Spleen (tissue), 11 donors: Measurements from ENCODE around the gene PPP1R15B. TPM values are rescaled to one million over a fixed set of nuclear protein-coding genes. Genes with fewer than 3 reads are reported as not detected.

Experiments used
- DNase-seq: peaks from one replicate; pipeline ENCODE4 v3.0.0-alpha.2; 2020
- H3K27ac ChIP-seq, 8 donors: fragments of 200-600 bp; sonication (generic) in 7 of 8; 1 replicate in 4 of 8; 2 replicates in 4 of 8; pipeline versions ENCODE4 v1.5.0 to v1.8.0; 2016 to 2021; ENCODE audit warnings: inconsistent platforms in 4 of 8, mild to moderate bottlenecking in 4 of 8, moderate library complexity in 1 of 8
- H3K27me3 ChIP-seq, 7 donors: fragments of 200-600 bp; sonication (generic) in 6 of 7; replicated peaks in 1 of 7; 1 replicate in 4 of 7; 2 replicates in 3 of 7; pipeline versions ENCODE4 v1.5.0 to v1.8.0; 2016 to 2021; ENCODE audit warnings: inconsistent platforms in 3 of 7, mild to moderate bottlenecking in 1 of 7
- H3K36me3 ChIP-seq, 6 donors: fragments of 200-600 bp; sonication (generic) in 5 of 6; 1 replicate in 4 of 6; 2 replicates in 2 of 6; pipeline versions ENCODE4 v1.5.0 to v1.8.0; 2016 to 2021; ENCODE audit warnings: inconsistent platforms in 2 of 6
- H3K4me1 ChIP-seq, 6 donors: fragments of 200-600 bp; sonication (generic) in 5 of 6; 1 replicate in 3 of 6; 2 replicates in 3 of 6; pipeline versions ENCODE4 v1.5.0 to v1.8.0; 2016 to 2021; ENCODE audit warnings: inconsistent platforms in 3 of 6
- H3K4me3 ChIP-seq, 8 donors: fragments of 200-600 bp; sonication (generic) in 7 of 8; 1 replicate in 4 of 8; 2 replicates in 4 of 8; pipeline versions ENCODE4 v1.5.0 to v1.8.0; 2016 to 2021; ENCODE audit warnings: inconsistent platforms in 4 of 8, mild to moderate bottlenecking in 4 of 8, moderate library complexity in 2 of 8
- H3K9me3 ChIP-seq, 8 donors: fragments of 200-600 bp; sonication (generic) in 7 of 8; 1 replicate in 4 of 8; 2 replicates in 4 of 8; pipeline versions ENCODE4 v1.5.0 to v1.8.0; 2016 to 2021; ENCODE audit warnings: inconsistent platforms in 4 of 8
- CTCF ChIP-seq, 11 experiments: fragments of 200-600 bp in 7 of 11; fragments of 450-650 bp in 4 of 11; sonication (generic) in 4 of 11; IDR thresholded peaks in 8 of 11; conservative IDR thresholded peaks in 3 of 11; 1 replicate in 7 of 11; 2 replicates in 4 of 11; pipeline versions ENCODE4 v1.4.0 to v1.8.0; 2016 to 2021; ENCODE audit warnings: antibody characterized with exemption in 11 of 11, inconsistent platforms in 4 of 11, mild to moderate bottlenecking in 1 of 11
- POLR2A ChIP-seq, 3 donors: fragments of 450-650 bp; IDR thresholded peaks; one replicate each; pipeline ENCODE4 v1.5.1; 2017; ENCODE audit warnings: antibody characterized with exemption in 3 of 3, mild to moderate bottlenecking in 1 of 3
- POLR2AphosphoS5 ChIP-seq, 3 donors: sonication (generic); formaldehyde crosslinking; IDR thresholded peaks; one replicate each; pipeline ENCODE4 v1.5.1; 2017; ENCODE audit warnings: antibody characterized with exemption in 3 of 3
- WGBS, 5 donors: extraction: QIAGEN DNeasy Blood & Tissue Kit in 3 of 5; methylation state at CpG; one replicate each; pipeline versions ENCODE4 v1.1.5 to v1.1.7; 2013 to 2018; 5-methylcytosine and 5-hydroxymethylcytosine counted together
- intact Hi-C: fragments of 100-400 bp; cut with DNase I; formaldehyde crosslinking; loops from one replicate; pipeline ENCODE4 v1.15.0; 2023; ENCODE audit warnings: low total_unique reads
- polyA plus RNA-seq, 3 donors: library from polyadenylated mRNA; stranded (reverse); fragments of 200-250 nt; gene quantifications; one replicate each; pipeline ENCODE4 v1.2.1, GENCODE V29; 2013
- total RNA-seq, 7 donors: library from RNA; depleted of rRNA in 3 of 7; stranded (reverse); fragments of >200 nt in 3 of 7; fragmentation: NEBNext Ultra II Directional in 4 of 7; extraction: Animal tissue kit (Norgen Biotek cat#: 25700) in 4 of 7; gene quantifications; one replicate each; pipeline versions ENCODE4 v1.1.0 to v1.2.1, GENCODE V29; 2016 to 2021
- donor health status: healthy with polysubstance abuse.
- donor health status: DM: no; HTN: no; CAD: no; lungs with moderate emphysema.
- donor health status: DM: no; HTN: no; CAD: no.
- donor health status: Bipolar disorder and iron deficiency.
- donor health status: healthy.
- donor health status: DM: no; HTN: no; CAD: no.
- donor health status: DM: yes; HTN: yes; CAD: no.

The PPP1R15B gene
- total and polyA plus RNA-seq, 10 donors, result 10.8 to 73.1 (median 57.8) TPM

- peaks cover 0 to 24% (median 5%) of the 10 kb centered on the region in 6 donors for H3K4me1 ChIP-seq
- peaks cover 3 to 100% (median 73%) of the 10 kb centered on the region in 6 donors for H3K36me3 ChIP-seq
- H3K4me3 ChIP-seq, result no peak overlapping the region
- intact Hi-C loops, result no loop called here
- H3K27ac ChIP-seq, result peak overlapping the region in 2 of 8 donors; percentile 15 to 17
- 91 to 98% (median 97%) methylated on average over 2 of the region's 2 CpGs for WGBS, 5 donors
- no peaks in the 10 kb centered on the region for H3K9me3 ChIP-seq
- TF ChIP-seq POLR2A (IDR thresholded peaks at IDR 0.05) (no peak), CTCF (IDR thresholded peaks at IDR 0.05 in 8 of 11, conservative IDR thresholded peaks at IDR 0.05 in 3 of 11) (no peak), POLR2AphosphoS5 (IDR thresholded peaks at IDR 0.05) (no peak)
- no peak for DNase-seq
- no peaks in the 10 kb centered on the region for H3K27me3 ChIP-seq
Measured at GRCh38 chr1:204432708-204433107, 21.1 kb upstream of the PPP1R15B start.

GRCh38 chr1:204431310-204432184 lies 19.9 kb upstream of the PPP1R15B start:
- H3K4me1 ChIP-seq, result peaks cover 0 to 32% (median 5%) of the 10 kb centered on the region in 6 donors
- peak; percentile 92 for DNase-seq
- H3K9me3 ChIP-seq, result no peaks in the 10 kb centered on the region
- peaks cover 2 to 100% (median 72%) of the 10 kb centered on the region in 6 donors for H3K36me3 ChIP-seq
- no peak overlapping the region for H3K4me3 ChIP-seq
- TF ChIP-seq POLR2AphosphoS5 (IDR thresholded peaks at IDR 0.05) (no peak), POLR2A (IDR thresholded peaks at IDR 0.05) (no peak), CTCF (IDR thresholded peaks at IDR 0.05 in 8 of 11, conservative IDR thresholded peaks at IDR 0.05 in 3 of 11) (peak; percentile 57 to 96 (median 90))
- peak overlapping the region in 3 of 8 donors; percentile 4 to 17 (median 15) for H3K27ac ChIP-seq
- intact Hi-C loops, result no loop called here
- H3K27me3 ChIP-seq, result no peaks in the 10 kb centered on the region
- 59 to 68% (median 64%) methylated on average over 13 of the region's 13 CpGs for WGBS, 5 donors

GRCh38 chr1:204429746-204430145 lies 18.1 kb upstream of the PPP1R15B start:
- Histone ChIP-seq H3K27me3 (no peaks in the 10 kb centered on the region), H3K27ac (no peak overlapping the region), H3K4me1 (peaks cover 3 to 31% (median 6%) of the 10 kb centered on the region in 6 donors), H3K4me3 (no peak overlapping the region), H3K9me3 (no peaks in the 10 kb centered on the region), H3K36me3 (peaks cover 0 to 100% (median 74%) of the 10 kb centered on the region in 6 donors)
- 93 to 97% (median 95%) methylated on average over 18 of the region's 18 CpGs for WGBS, 5 donors
- TF ChIP-seq POLR2A (IDR thresholded peaks at IDR 0.05) (no peak), POLR2AphosphoS5 (IDR thresholded peaks at IDR 0.05) (peak in 2 of 3 donors; percentile 16 to 37)
- no peak for DNase-seq
- intact Hi-C loops, result no loop called here

GRCh38 chr1:204426971-204427701 lies 15.5 kb upstream of the PPP1R15B start:
- Histone ChIP-seq H3K4me3 (no peak overlapping the region), H3K4me1 (peaks cover 3 to 29% (median 6%) of the 10 kb centered on the region in 6 donors), H3K9me3 (no peaks in the 10 kb centered on the region), H3K36me3 (peaks cover 0 to 100% (median 68%) of the 10 kb centered on the region in 6 donors), H3K27ac (peak overlapping the region in 3 of 8 donors; percentile 57 to 64 (median 64)), H3K27me3 (no peaks in the 10 kb centered on the region)
- TF ChIP-seq POLR2A (IDR thresholded peaks at IDR 0.05) (no peak), CTCF (IDR thresholded peaks at IDR 0.05 in 8 of 11, conservative IDR thresholded peaks at IDR 0.05 in 3 of 11) (no peak), POLR2AphosphoS5 (IDR thresholded peaks at IDR 0.05) (no peak)
- intact Hi-C loops, result no loop called here
- 72 to 91% (median 83%) methylated on average over 9 of the region's 9 CpGs for WGBS, 5 donors
- DNase-seq, result no peak
